GM18868 (cell line): ENCODE results near the gene LYZL4.

Source experiments
- ATAC-seq: cut with Tn5 transposase; IDR thresholded peaks from one replicate; pipeline ENCODE4 v1.9.1; 2021; ENCODE audit warnings: mild to moderate bottlenecking, moderate library complexity; ENCODE audit not compliant: unreplicated experiment

LYZL4 gene

GRCh38 chr3:42428830-42429229, 18.4 kb upstream of the LYZL4 start:
- ATAC-seq: no peak

- no peak for ATAC-seq
These were observed 15.5 kb upstream of the LYZL4 start for GRCh38 chr3:42425736-42426407.

GRCh38 chr3:42424911-42425310, 14.5 kb upstream of the LYZL4 start:
- ATAC-seq: no peak

GRCh38 chr3:42421818-42422796, 11.7 kb upstream of the LYZL4 start:
- no peak for ATAC-seq

GRCh38 chr3:42419563-42419962, 9.2 kb upstream of the LYZL4 start:
- ATAC-seq: no peak

- ATAC-seq: no peak
These were observed 2.2 kb upstream of the LYZL4 start for GRCh38 chr3:42412526-42413155.

- ATAC-seq: no peak
These were observed 1.0 kb upstream of the LYZL4 start for GRCh38 chr3:42411429-42411828.

- no peak for ATAC-seq
These were observed 2.3 kb downstream of the LYZL4 start for GRCh38 chr3:42408156-42408555.

GRCh38 chr3:42406727-42407450, 3.5 kb downstream of the LYZL4 start:
- no peak for ATAC-seq

- ATAC-seq: no peak
These were observed 4.6 kb downstream of the LYZL4 start for GRCh38 chr3:42405857-42406256.

GRCh38 chr3:42403737-42404136, 6.7 kb downstream of the LYZL4 start:
- no peak for ATAC-seq

- no peak for ATAC-seq
These were observed 7.9 kb downstream of the LYZL4 start for GRCh38 chr3:42402394-42403096.

- ATAC-seq: no peak
These were observed 12.3 kb downstream of the LYZL4 start for GRCh38 chr3:42398080-42398479.

GRCh38 chr3:42397644-42398043, 12.8 kb downstream of the LYZL4 start:
- ATAC-seq: no peak

- ATAC-seq: no peak
These were observed 15.7 kb downstream of the LYZL4 start for GRCh38 chr3:42394579-42395288.

- ATAC-seq: no peak
These were observed 22.4 kb downstream of the LYZL4 start for GRCh38 chr3:42387802-42388651.

- ATAC-seq: no peak
These were observed 28.8 kb downstream of the LYZL4 start for GRCh38 chr3:42381551-42382082.

- ATAC-seq: no peak
These were observed 32.7 kb downstream of the LYZL4 start for GRCh38 chr3:42377681-42378080.
